Measurements from ENCODE around the gene MRPL50.

MRPL50 gene

DNA sequence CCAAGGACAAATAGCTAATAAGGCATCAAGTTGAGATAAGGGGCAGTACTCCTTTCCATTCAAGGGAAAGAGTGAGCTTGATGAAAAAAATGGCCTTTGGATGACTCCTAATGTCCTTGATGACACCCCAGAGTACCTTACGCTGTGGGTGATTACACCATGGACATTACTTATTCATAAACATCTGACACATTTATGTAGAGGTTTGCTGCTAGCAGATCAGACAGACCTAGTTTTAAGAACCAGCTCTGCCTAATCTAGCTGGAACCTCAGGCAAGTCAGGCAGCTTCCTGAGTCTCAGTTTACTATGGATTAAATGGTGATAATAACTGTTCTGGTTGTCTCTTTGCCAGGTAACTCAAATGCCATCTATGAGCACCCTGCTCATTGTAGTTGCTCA lies 34.3 kb upstream of the MRPL50 start:
- POLR2A ChIA-PET = no interaction called here
- TF ChIP-seq BCL11B (tag by site-specific recombination; IDR thresholded peaks at IDR 0.05; ENCODE audit: low read depth) = no peak
- H3K9me3 ChIP-seq (ENCODE audit: control insufficient read depth, insufficient read depth, low read depth, low read length) = no peaks in the 10 kb centered on the region
- CTCF ChIA-PET = interaction anchor here (1.1 to 1.7 kb wide), 3 partner anchors 11 to 97 kb away, joined by 4 to 14 read pairs (median 6); no protein-coding TSS in a partner anchor
- no peaks in the 10 kb centered on the region for H3K36me3 ChIP-seq (ENCODE audit: control insufficient read depth in 2 of 2, insufficient read depth in 1 of 2, low read length in 2 of 2)
- no peaks in the 10 kb centered on the region for H3K4me1 ChIP-seq (ENCODE audit: control insufficient read depth, insufficient read depth, low read length)
- H3K4me3 ChIP-seq (ENCODE audit: low read depth, low read length) = no peak overlapping the region
- no peak overlapping the region for H3K27ac ChIP-seq (ENCODE audit: extremely low read depth, low read depth, low read length)

DNA sequence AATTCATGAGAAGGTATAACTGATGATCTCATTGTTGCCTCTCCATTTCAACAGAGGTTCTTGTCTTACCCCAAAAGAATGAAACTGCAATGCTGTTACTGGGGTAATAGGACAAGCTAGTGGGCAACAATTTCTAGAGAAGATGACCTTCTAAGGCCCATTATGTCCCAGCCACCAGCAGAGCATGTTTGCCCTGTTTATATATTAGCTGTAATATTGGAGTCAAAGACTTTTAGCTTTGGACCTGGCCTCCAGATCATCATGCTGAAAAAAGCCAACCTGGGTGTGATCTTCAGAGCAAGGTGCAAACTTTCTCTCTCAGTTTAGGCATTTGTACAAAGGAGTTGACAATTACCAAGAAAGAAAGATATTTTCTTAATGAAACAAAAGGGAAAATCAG lies 33.8 kb upstream of the MRPL50 start:
- Histone ChIP-seq H3K9me3 (ENCODE audit: control insufficient read depth, insufficient read depth, low read depth, low read length) (no peaks in the 10 kb centered on the region), H3K36me3 (ENCODE audit: control insufficient read depth in 2 of 2, insufficient read depth in 1 of 2, low read length in 2 of 2) (no peaks in the 10 kb centered on the region), H3K4me3 (ENCODE audit: low read depth, low read length) (no peak overlapping the region), H3K27ac (ENCODE audit: extremely low read depth, low read depth, low read length) (no peak overlapping the region), H3K4me1 (ENCODE audit: control insufficient read depth, insufficient read depth, low read length) (no peaks in the 10 kb centered on the region)
- TF ChIP-seq ZNF555 (tag by site-specific recombination; conservative IDR thresholded peaks at IDR 0.05) = no peak
- no peak for TF ChIP-seq MZF1 (tag by site-specific recombination; IDR thresholded peaks at IDR 0.05; ENCODE audit: borderline replicate concordance)
- no peak for TF ChIP-seq HOXD13 (CRISPR knock-in tag; IDR thresholded peaks at IDR 0.05; ENCODE audit: borderline replicate concordance)
- no peak for TF ChIP-seq KLF9 (tag by site-specific recombination; IDR thresholded peaks at IDR 0.05; ENCODE audit: low read depth)
- TF ChIP-seq, protein P1, sequence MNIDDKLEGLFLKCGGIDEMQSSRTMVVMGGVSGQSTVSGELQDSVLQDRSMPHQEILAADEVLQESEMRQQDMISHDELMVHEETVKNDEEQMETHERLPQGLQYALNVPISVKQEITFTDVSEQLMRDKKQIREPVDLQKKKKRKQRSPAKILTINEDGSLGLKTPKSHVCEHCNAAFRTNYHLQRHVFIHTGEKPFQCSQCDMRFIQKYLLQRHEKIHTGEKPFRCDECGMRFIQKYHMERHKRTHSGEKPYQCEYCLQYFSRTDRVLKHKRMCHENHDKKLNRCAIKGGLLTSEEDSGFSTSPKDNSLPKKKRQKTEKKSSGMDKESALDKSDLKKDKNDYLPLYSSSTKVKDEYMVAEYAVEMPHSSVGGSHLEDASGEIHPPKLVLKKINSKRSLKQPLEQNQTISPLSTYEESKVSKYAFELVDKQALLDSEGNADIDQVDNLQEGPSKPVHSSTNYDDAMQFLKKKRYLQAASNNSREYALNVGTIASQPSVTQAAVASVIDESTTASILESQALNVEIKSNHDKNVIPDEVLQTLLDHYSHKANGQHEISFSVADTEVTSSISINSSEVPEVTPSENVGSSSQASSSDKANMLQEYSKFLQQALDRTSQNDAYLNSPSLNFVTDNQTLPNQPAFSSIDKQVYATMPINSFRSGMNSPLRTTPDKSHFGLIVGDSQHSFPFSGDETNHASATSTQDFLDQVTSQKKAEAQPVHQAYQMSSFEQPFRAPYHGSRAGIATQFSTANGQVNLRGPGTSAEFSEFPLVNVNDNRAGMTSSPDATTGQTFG (tag by site-specific recombination; IDR thresholded peaks at IDR 0.05; ENCODE audit: borderline replicate concordance) = no peak
- TF ChIP-seq, protein P2, sequence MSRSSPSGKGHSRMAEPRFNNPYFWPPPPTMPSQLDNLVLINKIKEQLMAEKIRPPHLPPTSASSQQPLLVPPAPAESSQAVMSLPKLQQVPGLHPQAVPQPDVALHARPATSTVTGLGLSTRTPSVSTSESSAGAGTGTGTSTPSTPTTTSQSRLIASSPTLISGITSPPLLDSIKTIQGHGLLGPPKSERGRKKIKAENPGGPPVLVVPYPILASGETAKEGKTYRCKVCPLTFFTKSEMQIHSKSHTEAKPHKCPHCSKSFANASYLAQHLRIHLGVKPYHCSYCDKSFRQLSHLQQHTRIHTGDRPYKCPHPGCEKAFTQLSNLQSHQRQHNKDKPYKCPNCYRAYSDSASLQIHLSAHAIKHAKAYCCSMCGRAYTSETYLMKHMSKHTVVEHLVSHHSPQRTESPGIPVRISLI (tag by site-specific recombination; IDR thresholded peaks at IDR 0.05) = no peak
- TF ChIP-seq, protein P3, sequence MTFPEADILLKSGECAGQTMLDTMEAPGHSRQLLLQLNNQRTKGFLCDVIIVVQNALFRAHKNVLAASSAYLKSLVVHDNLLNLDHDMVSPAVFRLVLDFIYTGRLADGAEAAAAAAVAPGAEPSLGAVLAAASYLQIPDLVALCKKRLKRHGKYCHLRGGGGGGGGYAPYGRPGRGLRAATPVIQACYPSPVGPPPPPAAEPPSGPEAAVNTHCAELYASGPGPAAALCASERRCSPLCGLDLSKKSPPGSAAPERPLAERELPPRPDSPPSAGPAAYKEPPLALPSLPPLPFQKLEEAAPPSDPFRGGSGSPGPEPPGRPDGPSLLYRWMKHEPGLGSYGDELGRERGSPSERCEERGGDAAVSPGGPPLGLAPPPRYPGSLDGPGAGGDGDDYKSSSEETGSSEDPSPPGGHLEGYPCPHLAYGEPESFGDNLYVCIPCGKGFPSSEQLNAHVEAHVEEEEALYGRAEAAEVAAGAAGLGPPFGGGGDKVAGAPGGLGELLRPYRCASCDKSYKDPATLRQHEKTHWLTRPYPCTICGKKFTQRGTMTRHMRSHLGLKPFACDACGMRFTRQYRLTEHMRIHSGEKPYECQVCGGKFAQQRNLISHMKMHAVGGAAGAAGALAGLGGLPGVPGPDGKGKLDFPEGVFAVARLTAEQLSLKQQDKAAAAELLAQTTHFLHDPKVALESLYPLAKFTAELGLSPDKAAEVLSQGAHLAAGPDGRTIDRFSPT (tag by site-specific recombination; IDR thresholded peaks at IDR 0.05) = no peak
- TF ChIP-seq, protein P4, sequence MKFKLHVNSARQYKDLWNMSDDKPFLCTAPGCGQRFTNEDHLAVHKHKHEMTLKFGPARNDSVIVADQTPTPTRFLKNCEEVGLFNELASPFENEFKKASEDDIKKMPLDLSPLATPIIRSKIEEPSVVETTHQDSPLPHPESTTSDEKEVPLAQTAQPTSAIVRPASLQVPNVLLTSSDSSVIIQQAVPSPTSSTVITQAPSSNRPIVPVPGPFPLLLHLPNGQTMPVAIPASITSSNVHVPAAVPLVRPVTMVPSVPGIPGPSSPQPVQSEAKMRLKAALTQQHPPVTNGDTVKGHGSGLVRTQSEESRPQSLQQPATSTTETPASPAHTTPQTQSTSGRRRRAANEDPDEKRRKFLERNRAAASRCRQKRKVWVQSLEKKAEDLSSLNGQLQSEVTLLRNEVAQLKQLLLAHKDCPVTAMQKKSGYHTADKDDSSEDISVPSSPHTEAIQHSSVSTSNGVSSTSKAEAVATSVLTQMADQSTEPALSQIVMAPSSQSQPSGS (tag by site-specific recombination; IDR thresholded peaks at IDR 0.05; ENCODE audit: low read depth) = no peak
- TF ChIP-seq ZNF341 (tag by site-specific recombination; IDR thresholded peaks at IDR 0.05; ENCODE audit: low read depth) = no peak
- no peak for TF ChIP-seq ZNF629 (tag by site-specific recombination; IDR thresholded peaks at IDR 0.05)
- no peak for TF ChIP-seq MYNN (tag by site-specific recombination; IDR thresholded peaks at IDR 0.05; ENCODE audit: borderline replicate concordance)
- TF ChIP-seq ZNF654 (tag by site-specific recombination; IDR thresholded peaks at IDR 0.05; ENCODE audit: low read depth) = no peak
- no peak for TF ChIP-seq ZNF394 (tag by site-specific recombination; IDR thresholded peaks at IDR 0.05; ENCODE audit: borderline replicate concordance)
- TF ChIP-seq, protein P5, sequence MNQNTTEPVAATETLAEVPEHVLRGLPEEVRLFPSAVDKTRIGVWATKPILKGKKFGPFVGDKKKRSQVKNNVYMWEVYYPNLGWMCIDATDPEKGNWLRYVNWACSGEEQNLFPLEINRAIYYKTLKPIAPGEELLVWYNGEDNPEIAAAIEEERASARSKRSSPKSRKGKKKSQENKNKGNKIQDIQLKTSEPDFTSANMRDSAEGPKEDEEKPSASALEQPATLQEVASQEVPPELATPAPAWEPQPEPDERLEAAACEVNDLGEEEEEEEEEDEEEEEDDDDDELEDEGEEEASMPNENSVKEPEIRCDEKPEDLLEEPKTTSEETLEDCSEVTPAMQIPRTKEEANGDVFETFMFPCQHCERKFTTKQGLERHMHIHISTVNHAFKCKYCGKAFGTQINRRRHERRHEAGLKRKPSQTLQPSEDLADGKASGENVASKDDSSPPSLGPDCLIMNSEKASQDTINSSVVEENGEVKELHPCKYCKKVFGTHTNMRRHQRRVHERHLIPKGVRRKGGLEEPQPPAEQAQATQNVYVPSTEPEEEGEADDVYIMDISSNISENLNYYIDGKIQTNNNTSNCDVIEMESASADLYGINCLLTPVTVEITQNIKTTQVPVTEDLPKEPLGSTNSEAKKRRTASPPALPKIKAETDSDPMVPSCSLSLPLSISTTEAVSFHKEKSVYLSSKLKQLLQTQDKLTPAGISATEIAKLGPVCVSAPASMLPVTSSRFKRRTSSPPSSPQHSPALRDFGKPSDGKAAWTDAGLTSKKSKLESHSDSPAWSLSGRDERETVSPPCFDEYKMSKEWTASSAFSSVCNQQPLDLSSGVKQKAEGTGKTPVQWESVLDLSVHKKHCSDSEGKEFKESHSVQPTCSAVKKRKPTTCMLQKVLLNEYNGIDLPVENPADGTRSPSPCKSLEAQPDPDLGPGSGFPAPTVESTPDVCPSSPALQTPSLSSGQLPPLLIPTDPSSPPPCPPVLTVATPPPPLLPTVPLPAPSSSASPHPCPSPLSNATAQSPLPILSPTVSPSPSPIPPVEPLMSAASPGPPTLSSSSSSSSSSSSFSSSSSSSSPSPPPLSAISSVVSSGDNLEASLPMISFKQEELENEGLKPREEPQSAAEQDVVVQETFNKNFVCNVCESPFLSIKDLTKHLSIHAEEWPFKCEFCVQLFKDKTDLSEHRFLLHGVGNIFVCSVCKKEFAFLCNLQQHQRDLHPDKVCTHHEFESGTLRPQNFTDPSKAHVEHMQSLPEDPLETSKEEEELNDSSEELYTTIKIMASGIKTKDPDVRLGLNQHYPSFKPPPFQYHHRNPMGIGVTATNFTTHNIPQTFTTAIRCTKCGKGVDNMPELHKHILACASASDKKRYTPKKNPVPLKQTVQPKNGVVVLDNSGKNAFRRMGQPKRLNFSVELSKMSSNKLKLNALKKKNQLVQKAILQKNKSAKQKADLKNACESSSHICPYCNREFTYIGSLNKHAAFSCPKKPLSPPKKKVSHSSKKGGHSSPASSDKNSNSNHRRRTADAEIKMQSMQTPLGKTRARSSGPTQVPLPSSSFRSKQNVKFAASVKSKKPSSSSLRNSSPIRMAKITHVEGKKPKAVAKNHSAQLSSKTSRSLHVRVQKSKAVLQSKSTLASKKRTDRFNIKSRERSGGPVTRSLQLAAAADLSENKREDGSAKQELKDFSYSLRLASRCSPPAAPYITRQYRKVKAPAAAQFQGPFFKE (tag by site-specific recombination; IDR thresholded peaks at IDR 0.05; ENCODE audit: borderline replicate concordance) = no peak
- TF ChIP-seq ZNF404 (tag by site-specific recombination; IDR thresholded peaks at IDR 0.05) = no peak
- ChIA-PET CTCF (interaction anchor here (0.7 to 1.7 kb wide), 5 partner anchors 11 to 107 kb away, joined by 3 to 14 read pairs (median 5); no protein-coding TSS in a partner anchor), POLR2A (no interaction called here)

Measured in HEK293 (cell line).